Esophagus squamous epithelium (tissue), 4 donors: ENCODE results near the gene TNIP1.

Source experiments
- POLR2A ChIP-seq, 4 donors: fragments of 450-650 bp; IDR thresholded peaks; one replicate each; pipeline ENCODE4 v1.6.1; 2017; ENCODE audit warnings: antibody characterized with exemption in 4 of 4, mild to moderate bottlenecking in 4 of 4, moderate library complexity in 3 of 4
- TF ChIP-seq, protein P1 (sequence below), 6 experiments: fragments of 450-650 bp in 4 of 6; fragments of 200-600 bp in 2 of 6; sonication (generic) in 2 of 6; IDR thresholded peaks; one replicate each; pipeline ENCODE4 v1.5.1; 2016 to 2019; ENCODE audit warnings: antibody characterized with exemption in 6 of 6, mild to moderate bottlenecking in 4 of 6, moderate library complexity in 4 of 6

DNA sequence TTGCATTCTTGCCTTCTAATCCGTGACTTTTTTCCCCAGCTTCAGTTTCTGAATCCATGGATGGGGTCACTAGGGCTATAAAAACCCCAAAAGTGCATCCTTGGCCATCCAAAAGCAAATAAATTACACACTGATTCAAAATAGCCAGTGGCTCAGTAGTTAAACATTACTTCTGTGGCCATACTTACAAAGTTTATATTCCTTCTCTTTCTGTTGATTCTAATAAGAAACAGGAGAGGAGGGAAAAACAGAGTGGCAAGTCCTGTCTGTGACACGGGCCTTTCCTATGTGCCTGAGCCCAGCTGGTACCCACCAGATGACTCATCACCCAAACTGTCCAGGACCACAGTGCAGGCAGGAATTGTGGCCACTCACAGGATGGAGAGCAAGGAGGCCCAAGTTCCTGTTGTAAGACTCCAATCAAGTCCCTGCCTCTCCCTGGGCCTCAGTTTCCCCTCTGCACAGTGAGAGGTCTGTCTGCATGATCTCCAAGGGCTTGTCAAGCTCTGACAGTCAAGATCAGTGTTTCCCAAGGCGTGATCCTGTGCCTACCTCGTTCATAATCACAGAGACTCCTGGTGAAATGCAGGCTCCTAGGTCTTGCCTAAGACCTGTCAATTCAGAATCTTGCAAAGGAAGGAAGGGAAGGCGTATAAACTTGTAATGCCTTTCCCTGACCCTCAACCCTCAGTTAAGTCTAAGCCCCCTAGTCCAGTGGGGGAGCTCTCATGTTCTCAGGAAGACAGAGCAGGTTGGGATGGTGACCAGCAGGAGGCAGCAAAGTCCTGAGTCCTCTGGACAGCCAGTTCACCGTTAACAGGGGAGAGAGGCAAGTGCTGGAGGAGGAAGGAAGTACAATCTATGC lies 29.5 kb downstream of the TNIP1 start:
- TF ChIP-seq, protein P1, sequence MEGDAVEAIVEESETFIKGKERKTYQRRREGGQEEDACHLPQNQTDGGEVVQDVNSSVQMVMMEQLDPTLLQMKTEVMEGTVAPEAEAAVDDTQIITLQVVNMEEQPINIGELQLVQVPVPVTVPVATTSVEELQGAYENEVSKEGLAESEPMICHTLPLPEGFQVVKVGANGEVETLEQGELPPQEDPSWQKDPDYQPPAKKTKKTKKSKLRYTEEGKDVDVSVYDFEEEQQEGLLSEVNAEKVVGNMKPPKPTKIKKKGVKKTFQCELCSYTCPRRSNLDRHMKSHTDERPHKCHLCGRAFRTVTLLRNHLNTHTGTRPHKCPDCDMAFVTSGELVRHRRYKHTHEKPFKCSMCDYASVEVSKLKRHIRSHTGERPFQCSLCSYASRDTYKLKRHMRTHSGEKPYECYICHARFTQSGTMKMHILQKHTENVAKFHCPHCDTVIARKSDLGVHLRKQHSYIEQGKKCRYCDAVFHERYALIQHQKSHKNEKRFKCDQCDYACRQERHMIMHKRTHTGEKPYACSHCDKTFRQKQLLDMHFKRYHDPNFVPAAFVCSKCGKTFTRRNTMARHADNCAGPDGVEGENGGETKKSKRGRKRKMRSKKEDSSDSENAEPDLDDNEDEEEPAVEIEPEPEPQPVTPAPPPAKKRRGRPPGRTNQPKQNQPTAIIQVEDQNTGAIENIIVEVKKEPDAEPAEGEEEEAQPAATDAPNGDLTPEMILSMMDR (IDR thresholded peaks at IDR 0.05), result peak; percentile 75 to 87 (median 78)
- no peak for TF ChIP-seq POLR2A (IDR thresholded peaks at IDR 0.05)
